ENCODE results near the gene CTNNA2.

CTNNA2 gene

DNA sequence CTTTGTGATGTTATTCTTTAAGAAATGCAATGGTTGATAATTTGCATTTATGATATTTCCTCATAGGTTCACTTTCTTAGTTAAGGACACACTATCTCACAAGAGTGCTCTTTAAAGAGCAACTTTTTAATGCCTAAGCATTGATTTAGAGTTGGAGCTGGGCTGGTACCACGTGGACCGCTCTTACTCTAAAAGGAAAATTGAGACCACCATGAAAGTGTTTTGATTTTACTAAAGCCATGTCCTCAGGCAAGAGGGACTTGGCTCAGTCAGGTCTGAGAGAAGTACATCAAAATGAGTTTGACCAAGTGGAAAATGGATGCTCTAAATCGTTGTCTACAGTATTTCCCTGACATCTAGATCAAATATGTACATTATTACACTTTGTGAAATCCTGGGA lies 489.3 kb downstream of the CTNNA2 start:
- H3K36me3 Mint-ChIP-seq: no peaks in the 10 kb centered on the region
- DNase-seq (ENCODE audit: low spot score in 2 of 2) (no peak), ATAC-seq (ENCODE audit: low read depth) (no peak)
- no peak overlapping the region for H3K4me3 Mint-ChIP-seq
- no peak overlapping the region for H3K27ac Mint-ChIP-seq
- no peaks in the 10 kb centered on the region for H3K4me1 Mint-ChIP-seq
- no peaks in the 10 kb centered on the region for H3K27me3 Mint-ChIP-seq
- peaks cover 5% of the 10 kb centered on the region for H3K9me3 Mint-ChIP-seq

DNA sequence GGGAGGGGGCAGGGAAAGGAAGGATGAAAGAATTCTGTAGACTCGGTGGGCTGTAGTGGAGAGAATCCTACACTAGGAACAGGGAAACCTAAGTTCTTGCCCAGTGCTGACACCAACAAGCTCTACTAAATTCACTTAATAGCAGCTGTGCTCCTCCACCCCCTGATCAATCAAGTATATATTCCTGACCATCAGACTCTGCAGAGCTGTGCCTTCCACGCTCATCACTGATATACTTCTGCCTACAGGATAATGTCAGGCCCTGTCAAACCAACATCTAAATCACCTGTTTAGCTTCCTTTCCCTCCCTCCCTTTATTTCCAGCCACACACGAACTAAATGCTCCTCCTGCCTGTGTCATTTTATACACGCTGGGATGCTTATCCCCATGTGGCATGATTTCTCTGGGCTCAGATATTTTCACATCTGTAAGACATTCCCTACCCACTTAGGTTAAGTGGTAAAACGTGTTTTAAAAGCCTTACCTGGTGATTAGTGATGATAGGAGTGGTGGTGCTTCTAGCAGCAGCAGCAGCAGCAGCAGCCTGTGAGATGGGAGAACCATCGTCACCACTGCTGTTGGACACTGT lies 489.8 kb downstream of the CTNNA2 start:
- H3K27ac Mint-ChIP-seq: no peak overlapping the region
- H3K27me3 Mint-ChIP-seq: no peaks in the 10 kb centered on the region
- ATAC-seq (ENCODE audit: low read depth) (no peak), DNase-seq (ENCODE audit: low spot score in 2 of 2) (no peak)
- no peak overlapping the region for H3K4me3 Mint-ChIP-seq
- H3K4me1 Mint-ChIP-seq: no peaks in the 10 kb centered on the region
- H3K36me3 Mint-ChIP-seq: no peaks in the 10 kb centered on the region
- peaks cover 5% of the 10 kb centered on the region for H3K9me3 Mint-ChIP-seq

GRCh38 chr2:80007777-80008503 lies 495.1 kb downstream of the CTNNA2 start:
- H3K27ac Mint-ChIP-seq: no peak overlapping the region
- H3K4me3 Mint-ChIP-seq: no peak overlapping the region
- no peaks in the 10 kb centered on the region for H3K36me3 Mint-ChIP-seq
- no peak for ATAC-seq (ENCODE audit: low read depth)
- no peak for DNase-seq (ENCODE audit: low spot score in 2 of 2)
- no peaks in the 10 kb centered on the region for H3K4me1 Mint-ChIP-seq
- H3K27me3 Mint-ChIP-seq: no peaks in the 10 kb centered on the region
- peaks cover 3% of the 10 kb centered on the region for H3K9me3 Mint-ChIP-seq

DNA sequence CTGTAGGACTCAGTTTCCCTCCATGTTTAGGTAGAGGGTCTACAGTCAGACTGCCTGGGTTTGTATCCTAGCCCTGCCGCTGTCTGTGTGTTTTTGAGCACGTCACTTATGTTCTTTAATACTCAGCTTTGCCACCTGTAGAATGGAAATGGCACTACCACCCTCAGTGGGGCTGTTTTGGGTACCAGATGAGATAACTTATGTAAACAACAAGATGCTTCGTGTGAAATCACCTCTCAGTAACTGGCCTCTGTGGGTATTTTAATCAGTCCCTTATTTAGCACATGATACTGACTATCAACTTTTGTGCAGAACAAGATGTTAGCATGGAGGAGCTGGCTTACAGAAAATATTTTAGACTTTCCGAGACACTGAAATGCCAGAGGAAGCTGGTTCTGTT lies 495.7 kb downstream of the CTNNA2 start:
- H3K27me3 Mint-ChIP-seq: no peaks in the 10 kb centered on the region
- no peak overlapping the region for H3K4me3 Mint-ChIP-seq
- ATAC-seq (ENCODE audit: low read depth) (no peak), DNase-seq (ENCODE audit: low spot score in 2 of 2) (no peak)
- H3K9me3 Mint-ChIP-seq: peaks cover 3% of the 10 kb centered on the region
- no peaks in the 10 kb centered on the region for H3K4me1 Mint-ChIP-seq
- H3K27ac Mint-ChIP-seq: no peak overlapping the region
- H3K36me3 Mint-ChIP-seq: no peaks in the 10 kb centered on the region

DNA sequence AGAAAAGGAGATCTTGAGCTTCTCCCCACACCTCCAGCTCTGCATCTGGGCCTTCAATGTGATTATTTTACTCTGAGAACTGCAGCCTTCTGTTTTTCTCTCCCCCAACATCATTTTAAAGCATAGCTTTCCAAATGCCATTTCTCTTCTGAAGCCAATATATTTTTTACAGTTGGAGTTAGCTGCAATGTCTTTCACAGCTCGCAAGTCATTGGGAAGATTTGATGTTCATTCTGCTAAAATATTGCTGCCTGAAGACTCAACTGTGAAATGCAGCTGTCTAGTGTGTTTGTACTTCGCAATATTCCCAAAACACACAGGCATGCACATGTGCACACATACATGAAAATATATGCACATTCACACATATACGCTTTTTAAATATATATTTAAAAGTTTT lies 496.4 kb downstream of the CTNNA2 start:
- Mint-ChIP-seq H3K9me3 (peaks cover 1% of the 10 kb centered on the region), H3K27me3 (no peaks in the 10 kb centered on the region), H3K4me3 (no peak overlapping the region), H3K36me3 (no peaks in the 10 kb centered on the region), H3K27ac (no peak overlapping the region), H3K4me1 (no peaks in the 10 kb centered on the region)
- DNase-seq (ENCODE audit: low spot score in 2 of 2) (no peak), ATAC-seq (ENCODE audit: low read depth) (no peak)

DNA sequence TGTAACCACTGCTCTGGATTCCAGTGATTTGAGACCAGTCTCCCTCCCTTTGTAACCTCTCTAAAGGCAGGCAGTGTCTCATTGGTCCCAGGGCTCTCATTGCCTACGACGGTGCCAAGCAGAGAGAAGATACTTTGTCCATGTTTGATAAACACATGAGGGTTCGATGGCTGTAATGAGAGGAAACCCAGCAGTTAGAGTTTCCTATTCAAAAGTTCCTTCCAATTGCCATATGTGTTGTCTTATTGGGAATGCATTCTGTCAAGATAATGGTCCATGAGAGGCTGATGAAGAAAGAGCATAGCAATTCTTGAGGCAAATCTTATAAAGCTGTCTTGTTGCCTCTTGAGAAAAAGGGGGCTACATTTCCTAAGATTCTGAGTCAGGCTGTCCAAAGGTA lies 499.2 kb downstream of the CTNNA2 start:
- no peak overlapping the region for H3K4me3 Mint-ChIP-seq
- no peaks in the 10 kb centered on the region for H3K4me1 Mint-ChIP-seq
- DNase-seq (ENCODE audit: low spot score in 2 of 2) (no peak), ATAC-seq (ENCODE audit: low read depth) (no peak)
- no peaks in the 10 kb centered on the region for H3K36me3 Mint-ChIP-seq
- H3K27me3 Mint-ChIP-seq: no peaks in the 10 kb centered on the region
- no peak overlapping the region for H3K27ac Mint-ChIP-seq
- peaks cover 1% of the 10 kb centered on the region for H3K9me3 Mint-ChIP-seq

DNA sequence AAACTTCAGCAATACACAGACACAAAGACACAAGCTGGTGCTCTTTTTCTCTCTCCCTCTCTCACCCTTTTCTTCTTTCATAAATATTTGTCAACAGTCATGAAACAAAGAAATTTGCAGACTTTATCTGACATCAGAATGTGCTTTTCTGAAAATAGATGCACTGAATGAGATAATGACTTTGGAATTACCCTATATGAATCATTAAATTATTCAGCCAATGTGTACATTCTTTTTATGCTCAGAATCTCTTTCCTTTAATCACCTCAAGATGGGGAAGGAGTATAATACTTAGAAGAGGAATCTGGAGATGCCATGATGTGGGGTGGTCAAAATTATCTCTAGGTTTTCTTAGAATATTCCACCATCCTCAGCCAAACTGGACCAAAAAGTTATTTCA lies 501.8 kb downstream of the CTNNA2 start:
- no peaks in the 10 kb centered on the region for H3K36me3 Mint-ChIP-seq
- H3K9me3 Mint-ChIP-seq: no peaks in the 10 kb centered on the region
- no peak overlapping the region for H3K27ac Mint-ChIP-seq
- H3K27me3 Mint-ChIP-seq: no peaks in the 10 kb centered on the region
- H3K4me1 Mint-ChIP-seq: no peaks in the 10 kb centered on the region
- DNase-seq (ENCODE audit: low spot score in 2 of 2) (no peak), ATAC-seq (ENCODE audit: low read depth) (no peak)
- no peak overlapping the region for H3K4me3 Mint-ChIP-seq

- no peaks in the 10 kb centered on the region for H3K4me1 Mint-ChIP-seq
- H3K9me3 Mint-ChIP-seq: no peaks in the 10 kb centered on the region
- H3K36me3 Mint-ChIP-seq: no peaks in the 10 kb centered on the region
- DNase-seq (ENCODE audit: low spot score in 2 of 2) (no peak), ATAC-seq (ENCODE audit: low read depth) (no peak)
- no peaks in the 10 kb centered on the region for H3K27me3 Mint-ChIP-seq
- no peak overlapping the region for H3K4me3 Mint-ChIP-seq
- no peak overlapping the region for H3K27ac Mint-ChIP-seq
Measured at GRCh38 chr2:80016171-80016570, 503.3 kb downstream of the CTNNA2 start.

DNA sequence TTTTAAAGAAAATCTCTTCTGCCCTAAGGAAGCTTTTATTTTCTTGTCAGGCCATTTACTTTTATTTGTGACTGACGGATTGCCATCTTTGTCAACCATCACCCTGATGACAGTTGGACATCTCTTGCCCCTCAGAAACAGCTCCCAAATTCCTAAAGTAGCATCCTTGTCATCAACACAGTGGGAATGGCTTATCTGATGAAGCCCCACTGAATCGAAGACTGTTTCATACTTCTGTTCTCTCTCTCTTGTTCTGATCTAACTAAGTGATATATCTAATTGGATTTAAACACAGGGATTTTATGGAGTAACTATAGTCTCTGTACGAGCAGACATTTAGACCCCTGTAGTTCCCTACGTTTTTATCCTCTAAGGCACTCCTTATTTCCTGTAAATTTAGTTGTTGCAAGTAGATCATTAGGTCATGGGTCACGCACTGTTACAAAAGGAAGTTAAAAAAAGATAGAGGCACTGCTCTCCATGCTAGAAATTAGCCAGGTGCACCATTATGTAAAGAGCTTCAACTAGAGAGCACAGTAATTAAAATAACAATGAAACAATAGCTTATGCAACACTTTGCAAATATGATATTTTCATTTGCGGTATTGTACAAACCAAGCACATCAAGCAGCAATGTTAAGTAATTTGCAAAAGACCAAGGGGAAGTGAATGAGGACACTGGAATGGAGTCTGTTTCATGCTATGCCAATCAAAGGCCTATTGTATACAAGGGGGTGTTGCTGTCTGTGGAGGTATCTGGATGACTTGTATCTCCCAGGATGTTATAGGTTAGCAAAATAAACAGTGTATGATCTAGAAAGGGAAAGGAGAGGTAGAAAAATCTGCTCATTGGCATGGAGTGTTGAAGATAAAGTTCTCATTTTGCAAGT lies 507.0 kb downstream of the CTNNA2 start:
- ATAC-seq (ENCODE audit: low read depth): no peak
- no peaks in the 10 kb centered on the region for H3K36me3 Mint-ChIP-seq

GRCh38 chr2:80022018-80022417 lies 509.2 kb downstream of the CTNNA2 start:
- H3K4me3 Mint-ChIP-seq: no peak overlapping the region
- no peak for DNase-seq (ENCODE audit: low spot score in 2 of 2)

More for the DNA sequence above, 507.0 kb downstream of the CTNNA2 start:
- H3K9me3 Mint-ChIP-seq: no peaks in the 10 kb centered on the region
- H3K27me3 Mint-ChIP-seq: no peaks in the 10 kb centered on the region
- DNase-seq (ENCODE audit: low spot score in 2 of 2): no peak
- no peaks in the 10 kb centered on the region for H3K4me1 Mint-ChIP-seq
- H3K4me3 Mint-ChIP-seq: no peak overlapping the region
- no peak overlapping the region for H3K27ac Mint-ChIP-seq

DNA sequence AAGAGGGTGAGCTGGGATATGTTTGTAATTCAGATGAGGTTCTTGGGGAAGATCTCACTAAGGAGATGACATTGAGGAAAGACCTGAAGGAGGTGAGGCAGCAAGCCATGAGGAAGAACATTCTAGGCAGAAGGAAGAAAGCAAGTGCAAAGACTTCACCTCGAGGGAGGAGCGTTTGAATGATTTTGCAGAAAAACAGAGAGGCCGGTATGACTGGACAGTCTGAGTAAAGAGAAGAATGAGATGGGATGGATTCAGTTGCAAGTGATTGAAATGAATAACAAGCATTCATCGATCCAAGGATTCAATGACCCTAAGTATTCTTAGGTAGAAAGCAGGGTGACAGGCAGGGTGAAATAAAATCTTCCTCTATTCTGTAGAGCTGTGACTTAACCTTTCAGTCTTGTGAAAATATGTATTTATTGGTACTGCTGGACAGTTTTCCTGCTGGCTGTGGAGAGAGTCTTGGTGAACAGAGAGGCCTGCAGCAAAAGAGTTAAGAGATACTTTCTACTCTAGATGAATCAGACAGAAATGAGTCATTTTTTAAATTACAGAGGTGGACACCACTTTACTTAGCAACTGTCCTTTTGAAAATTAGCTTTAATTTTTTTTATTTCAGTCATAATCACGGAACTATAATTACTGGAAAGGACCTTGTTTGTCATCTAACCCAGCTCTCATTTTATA lies 513.3 kb downstream of the CTNNA2 start:
- Mint-ChIP-seq H3K36me3 (no peaks in the 10 kb centered on the region), H3K27ac (no peak overlapping the region), H3K4me1 (no peaks in the 10 kb centered on the region), H3K9me3 (peaks cover 6% of the 10 kb centered on the region), H3K4me3 (no peak overlapping the region), H3K27me3 (no peaks in the 10 kb centered on the region)
- no peak for ATAC-seq (ENCODE audit: low read depth)
- no peak for DNase-seq (ENCODE audit: low spot score in 2 of 2)

More at GRCh38 chr2:80022018-80022417, 509.2 kb downstream of the CTNNA2 start:
- ATAC-seq (ENCODE audit: low read depth): no peak
- Mint-ChIP-seq H3K9me3 (peaks cover 2% of the 10 kb centered on the region), H3K36me3 (no peaks in the 10 kb centered on the region), H3K4me1 (no peaks in the 10 kb centered on the region), H3K27me3 (no peaks in the 10 kb centered on the region), H3K27ac (no peak overlapping the region)

GRCh38 chr2:80028051-80028450 lies 515.2 kb downstream of the CTNNA2 start:
- Mint-ChIP-seq H3K36me3 (no peaks in the 10 kb centered on the region), H3K27ac (no peak overlapping the region), H3K27me3 (no peaks in the 10 kb centered on the region), H3K9me3 (peaks cover 8% of the 10 kb centered on the region), H3K4me3 (no peak overlapping the region), H3K4me1 (no peaks in the 10 kb centered on the region)
- ATAC-seq (ENCODE audit: low read depth) (no peak), DNase-seq (ENCODE audit: low spot score in 2 of 2) (no peak)

DNA sequence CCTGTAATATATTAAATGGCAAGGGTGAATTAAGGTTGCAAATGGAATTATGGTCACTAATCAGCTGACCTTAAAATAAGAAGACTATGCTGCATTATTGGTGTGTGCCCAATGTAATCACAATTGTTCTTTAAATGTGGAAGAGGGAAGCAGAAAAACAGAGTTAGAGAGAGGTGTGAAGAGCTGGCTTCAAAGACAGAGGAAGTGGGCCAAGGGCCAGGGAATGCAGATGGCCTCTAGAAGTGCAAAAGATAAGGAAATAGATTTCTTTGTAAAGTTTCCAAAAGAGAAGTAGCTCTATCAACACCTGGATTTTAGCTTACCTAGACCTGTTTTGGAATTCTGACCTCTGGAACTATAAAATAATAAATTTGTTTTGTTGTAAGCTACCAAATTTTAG lies 515.7 kb downstream of the CTNNA2 start:
- Mint-ChIP-seq H3K27ac (no peak overlapping the region), H3K4me3 (no peak overlapping the region), H3K4me1 (no peaks in the 10 kb centered on the region), H3K9me3 (peaks cover 8% of the 10 kb centered on the region), H3K36me3 (no peaks in the 10 kb centered on the region), H3K27me3 (no peaks in the 10 kb centered on the region)
- no peak for DNase-seq (ENCODE audit: low spot score in 2 of 2)
- ATAC-seq (ENCODE audit: low read depth): no peak

GRCh38 chr2:80030135-80030534 lies 517.3 kb downstream of the CTNNA2 start:
- H3K36me3 Mint-ChIP-seq: no peaks in the 10 kb centered on the region
- H3K4me1 Mint-ChIP-seq: no peaks in the 10 kb centered on the region
- no peak overlapping the region for H3K27ac Mint-ChIP-seq
- no peak overlapping the region for H3K4me3 Mint-ChIP-seq
- H3K27me3 Mint-ChIP-seq: no peaks in the 10 kb centered on the region
- peaks cover 8% of the 10 kb centered on the region for H3K9me3 Mint-ChIP-seq
- ATAC-seq (ENCODE audit: low read depth): no peak
- DNase-seq (ENCODE audit: low spot score in 2 of 2): no peak
